ENCODE data around the gene HOMER1.

- TF ChIP-seq CTCF (IDR thresholded peaks at IDR 0.05) (no peak), POLR2A (IDR thresholded peaks at IDR 0.05) (no peak)
These were observed 90.6 kb downstream of the HOMER1 start for GRCh38 chr5:79423296-79423695.
